ENCODE results near the gene PLCXD1. TPM values are rescaled to one million over a fixed set of nuclear protein-coding genes. Genes with fewer than 3 reads are reported as not detected.

PLCXD1 gene
- total RNA-seq, 1 donor from 2014 or later, result 25.7 TPM

- H3K4me1 Mint-ChIP-seq, result peaks cover 16% of the 10 kb centered on the region
- no peak overlapping the region for H3K4me3 Mint-ChIP-seq
- H3K9ac ChIP-seq, result no peak overlapping the region
- H3K9me3 Mint-ChIP-seq, result no peaks in the 10 kb centered on the region
- H2AFZ ChIP-seq (replicated peaks), result no peak overlapping the region
- TF ChIP-seq, protein P1, sequence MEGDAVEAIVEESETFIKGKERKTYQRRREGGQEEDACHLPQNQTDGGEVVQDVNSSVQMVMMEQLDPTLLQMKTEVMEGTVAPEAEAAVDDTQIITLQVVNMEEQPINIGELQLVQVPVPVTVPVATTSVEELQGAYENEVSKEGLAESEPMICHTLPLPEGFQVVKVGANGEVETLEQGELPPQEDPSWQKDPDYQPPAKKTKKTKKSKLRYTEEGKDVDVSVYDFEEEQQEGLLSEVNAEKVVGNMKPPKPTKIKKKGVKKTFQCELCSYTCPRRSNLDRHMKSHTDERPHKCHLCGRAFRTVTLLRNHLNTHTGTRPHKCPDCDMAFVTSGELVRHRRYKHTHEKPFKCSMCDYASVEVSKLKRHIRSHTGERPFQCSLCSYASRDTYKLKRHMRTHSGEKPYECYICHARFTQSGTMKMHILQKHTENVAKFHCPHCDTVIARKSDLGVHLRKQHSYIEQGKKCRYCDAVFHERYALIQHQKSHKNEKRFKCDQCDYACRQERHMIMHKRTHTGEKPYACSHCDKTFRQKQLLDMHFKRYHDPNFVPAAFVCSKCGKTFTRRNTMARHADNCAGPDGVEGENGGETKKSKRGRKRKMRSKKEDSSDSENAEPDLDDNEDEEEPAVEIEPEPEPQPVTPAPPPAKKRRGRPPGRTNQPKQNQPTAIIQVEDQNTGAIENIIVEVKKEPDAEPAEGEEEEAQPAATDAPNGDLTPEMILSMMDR (IDR thresholded peaks at IDR 0.05), result no peak
- TF ChIP-seq EZH2phosphoT487 (IDR thresholded peaks at IDR 0.05), result no peak
- no peak for TF ChIP-seq EZH2 (IDR thresholded peaks at IDR 0.05)
- H4K20me1 ChIP-seq (ENCODE audit: low read depth), result no peaks in the 10 kb centered on the region
- peaks cover 19% of the 10 kb centered on the region for H3F3A ChIP-seq (ENCODE audit: low read depth)
- no peak overlapping the region for H3K4me3 ChIP-seq
- H3K9me3 ChIP-seq (ENCODE audit: low read depth), result no peaks in the 10 kb centered on the region
- no peak overlapping the region for H3K27ac ChIP-seq
- H3K36me3 ChIP-seq, result no peaks in the 10 kb centered on the region
- no peaks in the 10 kb centered on the region for H3K79me2 ChIP-seq (ENCODE audit: low read depth)
- no peak overlapping the region for H3K4me2 ChIP-seq
- no peaks in the 10 kb centered on the region for H3K36me3 Mint-ChIP-seq
- H3K27ac Mint-ChIP-seq, result no peak overlapping the region
- no peaks in the 10 kb centered on the region for H3K27me3 ChIP-seq
- H3K4me1 ChIP-seq, result peaks cover 6% of the 10 kb centered on the region
- DNase-seq (ENCODE audit: low spot score), result no peak
- H3K27me3 Mint-ChIP-seq (ENCODE audit: insufficient read depth, low read depth), result peaks cover 4% of the 10 kb centered on the region
These were observed 23.4 kb upstream of the PLCXD1 start for GRCh38 chrX:257681-258289.

DNA sequence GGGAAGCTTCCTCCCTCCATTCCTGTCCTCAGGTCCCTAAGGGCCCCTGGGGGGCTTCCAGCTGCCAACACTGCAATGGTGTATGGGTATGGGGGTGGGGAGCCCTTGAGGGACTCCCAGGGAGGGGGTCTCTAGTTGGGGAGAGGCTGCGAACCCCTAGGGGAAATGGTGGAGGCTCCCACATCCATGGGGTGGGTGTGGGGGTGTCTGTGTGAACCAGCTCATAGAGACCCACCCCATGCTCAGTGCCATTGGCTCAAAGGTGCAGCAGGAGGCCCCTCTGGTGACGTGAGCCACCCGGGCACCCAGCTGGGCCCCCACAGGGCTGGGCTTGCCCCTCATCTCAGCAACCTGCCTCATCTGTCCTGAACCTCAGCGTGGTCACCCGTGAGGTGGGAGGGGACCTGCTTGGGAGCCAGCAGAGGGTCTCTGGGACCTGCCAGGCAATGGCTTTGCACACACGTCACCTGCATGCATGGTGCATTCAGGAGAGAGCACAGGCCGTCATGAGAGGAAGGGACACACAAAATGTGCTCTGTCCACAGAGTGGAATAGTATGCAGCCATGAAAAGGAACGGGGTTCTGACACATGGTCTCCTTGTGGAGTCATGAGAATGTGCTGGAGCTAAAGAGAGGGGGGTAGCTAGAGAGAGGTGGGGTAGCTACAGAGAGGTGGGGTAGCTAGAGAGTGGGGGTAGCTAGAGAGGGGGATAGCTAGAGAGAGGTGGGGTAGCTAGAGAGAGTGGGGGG lies 22.7 kb upstream of the PLCXD1 start:
- H3K9me3 ChIP-seq (ENCODE audit: low read depth), result no peaks in the 10 kb centered on the region
- peaks cover 16% of the 10 kb centered on the region for H3K4me1 Mint-ChIP-seq
- H3K9ac ChIP-seq, result no peak overlapping the region
- no peaks in the 10 kb centered on the region for H3K36me3 Mint-ChIP-seq
- H3K4me1 ChIP-seq, result peaks cover 6% of the 10 kb centered on the region
- no peak overlapping the region for H3K27ac ChIP-seq
- H3K4me2 ChIP-seq, result no peak overlapping the region
- no peak for DNase-seq (ENCODE audit: low spot score)
- no peaks in the 10 kb centered on the region for H3K79me2 ChIP-seq (ENCODE audit: low read depth)
- H3K4me3 ChIP-seq, result no peak overlapping the region
- H3K27ac Mint-ChIP-seq, result no peak overlapping the region
- no peak overlapping the region for H3K4me3 Mint-ChIP-seq
- H3K36me3 ChIP-seq, result no peaks in the 10 kb centered on the region
- H3F3A ChIP-seq (ENCODE audit: low read depth), result peaks cover 19% of the 10 kb centered on the region
- no peaks in the 10 kb centered on the region for H3K27me3 ChIP-seq
- TF ChIP-seq EZH2phosphoT487 (IDR thresholded peaks at IDR 0.05) (no peak), EZH2 (IDR thresholded peaks at IDR 0.05) (no peak)
- TF ChIP-seq, protein P1 (IDR thresholded peaks at IDR 0.05), result no peak
- peaks cover 4% of the 10 kb centered on the region for H3K27me3 Mint-ChIP-seq (ENCODE audit: insufficient read depth, low read depth)
- H2AFZ ChIP-seq (replicated peaks), result no peak overlapping the region
- H4K20me1 ChIP-seq (ENCODE audit: low read depth), result no peaks in the 10 kb centered on the region
- no peaks in the 10 kb centered on the region for H3K9me3 Mint-ChIP-seq

GRCh38 chrX:259692-260355 lies 21.4 kb upstream of the PLCXD1 start:
- H4K20me1 ChIP-seq (ENCODE audit: low read depth), result no peaks in the 10 kb centered on the region
- Mint-ChIP-seq H3K36me3 (no peaks in the 10 kb centered on the region), H3K27ac (peak overlapping the region; percentile 54), H3K4me1 (peaks cover 16% of the 10 kb centered on the region), H3K27me3 (ENCODE audit: insufficient read depth, low read depth) (peaks cover 4% of the 10 kb centered on the region), H3K4me3 (no peak overlapping the region), H3K9me3 (no peaks in the 10 kb centered on the region)
- H3K9ac ChIP-seq, result no peak overlapping the region
- H3K36me3 ChIP-seq, result no peaks in the 10 kb centered on the region
- no peaks in the 10 kb centered on the region for H3K79me2 ChIP-seq (ENCODE audit: low read depth)
- H3K4me1 ChIP-seq, result peaks cover 6% of the 10 kb centered on the region
- no peaks in the 10 kb centered on the region for H3K27me3 ChIP-seq
- no peak overlapping the region for H3K4me3 ChIP-seq
- H3F3A ChIP-seq (ENCODE audit: low read depth), result peaks cover 19% of the 10 kb centered on the region
- peak overlapping the region; percentile 60 for H2AFZ ChIP-seq (replicated peaks)
- peak overlapping the region; percentile 63 for H3K4me2 ChIP-seq
- TF ChIP-seq EZH2phosphoT487 (IDR thresholded peaks at IDR 0.05) (no peak), EZH2 (IDR thresholded peaks at IDR 0.05) (no peak)
- TF ChIP-seq, protein P1 (IDR thresholded peaks at IDR 0.05), result no peak
- H3K27ac ChIP-seq, result no peak overlapping the region
- H3K9me3 ChIP-seq (ENCODE audit: low read depth), result no peaks in the 10 kb centered on the region
- peak; percentile 52 for DNase-seq (ENCODE audit: low spot score)

Data from neural progenitor cell (in vitro differentiated cells).